Gastroesophageal sphincter (tissue), 4 donors: ENCODE data around the gene ATF5. TPM values are rescaled to one million over a fixed set of nuclear protein-coding genes. Genes with fewer than 3 reads are reported as not detected.

ENCODE experiments used
- ATAC-seq: fragments of 150-250 bp; one replicate; pipeline ENCODE4 v1.9.1; 2016; ENCODE audit warnings: mild to moderate bottlenecking, moderate library complexity
- H3K27ac ChIP-seq, 4 donors: fragments of 200-600 bp; sonication (generic) in 3 of 4; 1 replicate in 3 of 4; 2 replicates in 1 of 4; pipeline ENCODE4 v1.5.1; 2016 to 2019
- H3K27me3 ChIP-seq: fragments of 200-600 bp; sonication (generic); one replicate; pipeline ENCODE4 v1.5.1; 2019
- H3K36me3 ChIP-seq, 2 donors: fragments of 200-600 bp; sonication (generic); one replicate each; pipeline ENCODE4 v1.5.1; 2019; ENCODE audit warnings: control low read depth in 1 of 2
- H3K4me1 ChIP-seq, 3 donors: fragments of 200-600 bp; sonication (generic); 1 replicate in 2 of 3; 2 replicates in 1 of 3; pipeline ENCODE4 v1.5.1; 2016 to 2019; ENCODE audit warnings: control low read depth in 2 of 3
- H3K4me3 ChIP-seq, 2 donors: fragments of 200-600 bp; sonication (generic); one replicate each; pipeline ENCODE4 v1.5.1; 2019; ENCODE audit warnings: mild to moderate bottlenecking in 1 of 2, moderate library complexity in 1 of 2
- H3K9me3 ChIP-seq, 3 donors: fragments of 200-600 bp; sonication (generic); one replicate each; pipeline ENCODE4 v1.5.1; 2017 to 2019; ENCODE audit warnings: control low read depth in 2 of 3
- CTCF ChIP-seq, 4 experiments: fragments of 200-600 bp in 2 of 4; fragments of 450-650 bp in 2 of 4; sonication (generic) in 1 of 4; IDR thresholded peaks; one replicate each; pipeline ENCODE4 v1.5.1; 2017 to 2019; ENCODE audit warnings: antibody characterized with exemption in 4 of 4, mild to moderate bottlenecking in 2 of 4, moderate library complexity in 2 of 4
- EP300 ChIP-seq: sonication (generic); formaldehyde crosslinking; IDR thresholded peaks from one replicate; pipeline ENCODE4 v1.6.1; 2017; ENCODE audit warnings: antibody characterized with exemption, mild to moderate bottlenecking
- POLR2A ChIP-seq, 2 donors: fragments of 450-650 bp; IDR thresholded peaks; one replicate each; pipeline ENCODE4 v1.6.1; 2017; ENCODE audit warnings: antibody characterized with exemption in 2 of 2, mild to moderate bottlenecking in 2 of 2, moderate library complexity in 1 of 2
- POLR2AphosphoS5 ChIP-seq: sonication (generic); formaldehyde crosslinking; IDR thresholded peaks from one replicate; pipeline ENCODE4 v1.6.1; 2017; ENCODE audit warnings: antibody characterized with exemption
- WGBS, 2 donors: methylation state at CpG; one replicate each; pipeline ENCODE4 v1.1.5; 2018; ENCODE audit warnings: low coverage in 1 of 2; 5-methylcytosine and 5-hydroxymethylcytosine counted together
- total RNA-seq, 4 donors: library from RNA; depleted of rRNA; stranded (reverse); fragments of >200 nt; gene quantifications; one replicate each; pipeline ENCODE4 v1.1.0, GENCODE V29; 2016

ATF5 gene
- total RNA-seq, 4 donors from 2014 or later = 12.3 to 22.7 (median 16.7) TPM

- no peak for ATAC-seq
- no peaks in the 10 kb centered on the region for H3K9me3 ChIP-seq
- 37 to 78% methylated on average over 3 to 4 of the region's 11 CpGs for WGBS, 2 donors
- no peaks in the 10 kb centered on the region for H3K36me3 ChIP-seq
- H3K27me3 ChIP-seq = peaks cover 65% of the 10 kb centered on the region
- no peak for TF ChIP-seq POLR2A (IDR thresholded peaks at IDR 0.05)
- TF ChIP-seq CTCF (IDR thresholded peaks at IDR 0.05) = no peak
- no peak for TF ChIP-seq POLR2AphosphoS5
- TF ChIP-seq EP300 = no peak
- H3K4me3 ChIP-seq = no peak overlapping the region
- no peak overlapping the region for H3K27ac ChIP-seq
- peaks cover 0 to 17% (median 0%) of the 10 kb centered on the region in 3 donors for H3K4me1 ChIP-seq
These were observed 21.0 kb downstream of the ATF5 start for GRCh38 chr19:49949742-49950589.

GRCh38 chr19:49950590-49950948, 21.6 kb downstream of the ATF5 start:
- Histone ChIP-seq H3K36me3 (no peaks in the 10 kb centered on the region), H3K27ac (no peak overlapping the region), H3K27me3 (peaks cover 70% of the 10 kb centered on the region), H3K4me3 (no peak overlapping the region), H3K4me1 (peaks cover 0 to 23% (median 0%) of the 10 kb centered on the region in 3 donors), H3K9me3 (no peaks in the 10 kb centered on the region)
- no peak for ATAC-seq
- 86 to 100% methylated on average over 1 to 4 of the region's 5 CpGs for WGBS, 2 donors
- TF ChIP-seq POLR2AphosphoS5 (no peak), EP300 (no peak), POLR2A (IDR thresholded peaks at IDR 0.05) (no peak), CTCF (IDR thresholded peaks at IDR 0.05) (no peak)

- H3K27ac ChIP-seq = no peak overlapping the region
- H3K27me3 ChIP-seq = peaks cover 70% of the 10 kb centered on the region
- ATAC-seq = no peak
- H3K4me1 ChIP-seq = peaks cover 0 to 26% (median 0%) of the 10 kb centered on the region in 3 donors
- WGBS, 2 donors = 50 to 100% methylated on average over 1 to 2 of the region's 13 CpGs
- no peak overlapping the region for H3K4me3 ChIP-seq
- TF ChIP-seq EP300 (no peak), POLR2A (IDR thresholded peaks at IDR 0.05) (no peak), POLR2AphosphoS5 (no peak), CTCF (IDR thresholded peaks at IDR 0.05) (no peak)
- no peaks in the 10 kb centered on the region for H3K9me3 ChIP-seq
- H3K36me3 ChIP-seq = no peaks in the 10 kb centered on the region
These were observed 22.0 kb downstream of the ATF5 start for GRCh38 chr19:49950956-49951526.

GRCh38 chr19:49951806-49952478, 22.9 kb downstream of the ATF5 start:
- WGBS, 2 donors = no CpG with 5 or more reads among the region's 9 CpGs
- Histone ChIP-seq H3K9me3 (no peaks in the 10 kb centered on the region), H3K4me3 (no peak overlapping the region), H3K27me3 (peaks cover 63% of the 10 kb centered on the region), H3K27ac (no peak overlapping the region), H3K4me1 (peaks cover 0 to 26% (median 0%) of the 10 kb centered on the region in 3 donors), H3K36me3 (no peaks in the 10 kb centered on the region)
- no peak for ATAC-seq
- TF ChIP-seq POLR2A (IDR thresholded peaks at IDR 0.05) = no peak
- no peak for TF ChIP-seq CTCF (IDR thresholded peaks at IDR 0.05)
- no peak for TF ChIP-seq EP300
- no peak for TF ChIP-seq POLR2AphosphoS5
